ENCODE data around the gene C10orf67. TPM values are rescaled to one million over a fixed set of nuclear protein-coding genes. Genes with fewer than 3 reads are reported as not detected.

The C10orf67 gene
- total and polyA plus RNA-seq, 3 experiments from 2014 or later: 0.26 TPM; not detected in 2

- Mint-ChIP-seq H3K27me3 (peaks cover 55 to 64% of the 10 kb centered on the region in 2 donors), H3K4me1 (peaks cover 2 to 13% (median 12%) of the 10 kb centered on the region in 3 donors), H3K36me3 (no peaks in the 10 kb centered on the region), H3K4me3 (no peak overlapping the region), H3K9me3 (peaks cover 0 to 6% (median 0%) of the 10 kb centered on the region in 5 donors), H3K27ac (no peak overlapping the region)
- ChIA-PET POLR2A (no interaction called here), CTCF (no interaction called here)
- no peak for DNase-seq
- H3K9me3 ChIP-seq (ENCODE audit: low read length): no peaks in the 10 kb centered on the region
- peaks cover 22% of the 10 kb centered on the region for H3K27me3 ChIP-seq (ENCODE audit: insufficient read depth, low read length, poor library complexity, severe bottlenecking)
- no peaks in the 10 kb centered on the region for H3K36me3 ChIP-seq (ENCODE audit: insufficient read depth, low read length)
- H3K4me3 ChIP-seq (ENCODE audit: low read length): no peak overlapping the region
- no peaks in the 10 kb centered on the region for H3K4me1 ChIP-seq (ENCODE audit: insufficient read depth, low read length)
- no peak overlapping the region for H3K27ac ChIP-seq (ENCODE audit: low read depth, low read length)
Measured at GRCh38 chr10:23195846-23196600, 148.6 kb downstream of the C10orf67 start.

DNA sequence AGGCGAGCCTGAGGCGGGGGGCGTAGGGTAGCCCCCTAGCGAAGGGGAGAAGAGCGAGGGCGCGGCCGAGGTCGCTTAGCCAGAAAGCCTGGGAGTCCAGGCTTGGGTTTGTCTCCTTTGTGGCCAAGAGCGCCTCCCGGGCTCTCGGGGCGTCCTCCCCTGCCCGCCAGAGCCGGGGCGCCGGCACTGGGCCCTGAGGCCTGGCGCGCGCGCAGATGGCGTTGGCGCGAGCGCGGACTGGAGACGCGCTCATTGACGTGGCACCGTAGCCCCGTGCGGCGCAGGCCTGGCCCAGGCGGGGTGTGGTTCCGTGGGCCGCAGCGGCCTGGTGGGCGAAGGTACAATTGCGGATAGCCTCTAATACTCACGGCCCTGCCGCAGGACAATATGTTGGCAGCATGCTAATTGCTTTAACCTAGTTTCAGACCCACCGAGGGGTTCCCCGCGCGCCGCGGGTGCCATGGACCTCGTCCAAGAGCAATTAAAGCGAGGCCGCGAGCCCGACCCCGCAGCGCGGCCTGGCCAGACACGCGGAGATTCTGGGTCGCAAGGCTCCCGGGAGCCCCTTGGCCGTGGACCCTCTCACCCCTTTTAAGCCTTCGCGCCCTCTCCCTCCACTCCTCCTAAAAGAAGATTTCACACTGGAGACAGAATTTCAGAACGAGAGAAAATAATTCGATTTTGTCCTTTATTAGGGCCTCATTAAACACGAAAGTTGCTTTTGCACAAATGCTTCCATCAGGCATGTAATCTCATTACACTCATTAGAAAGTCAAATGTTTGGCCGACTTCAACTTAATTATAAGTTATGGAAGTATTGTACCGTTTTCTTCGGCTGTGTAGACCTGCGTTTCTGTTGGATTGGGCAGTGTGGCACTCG, 149.4 kb downstream of the C10orf67 start:
- CTCF ChIA-PET: no interaction called here
- H3K27me3 Mint-ChIP-seq: peaks cover 55 to 65% of the 10 kb centered on the region in 2 donors
- Histone ChIP-seq H3K4me1 (ENCODE audit: insufficient read depth, low read length) (no peaks in the 10 kb centered on the region), H3K4me3 (ENCODE audit: low read length) (no peak overlapping the region), H3K9me3 (ENCODE audit: low read length) (no peaks in the 10 kb centered on the region), H3K27me3 (ENCODE audit: insufficient read depth, low read length, poor library complexity, severe bottlenecking) (peaks cover 27% of the 10 kb centered on the region), H3K27ac (ENCODE audit: low read depth, low read length) (no peak overlapping the region), H3K36me3 (ENCODE audit: insufficient read depth, low read length) (no peaks in the 10 kb centered on the region)
- H3K27ac Mint-ChIP-seq: no peak overlapping the region
- POLR2A ChIA-PET: no interaction called here
- no peak overlapping the region for H3K4me3 Mint-ChIP-seq
- H3K9me3 Mint-ChIP-seq: peaks cover 0 to 3% (median 0%) of the 10 kb centered on the region in 5 donors
- no peaks in the 10 kb centered on the region for H3K36me3 Mint-ChIP-seq
- peaks cover 2 to 13% (median 11%) of the 10 kb centered on the region in 3 donors for H3K4me1 Mint-ChIP-seq
- DNase-seq: no peak

DNA sequence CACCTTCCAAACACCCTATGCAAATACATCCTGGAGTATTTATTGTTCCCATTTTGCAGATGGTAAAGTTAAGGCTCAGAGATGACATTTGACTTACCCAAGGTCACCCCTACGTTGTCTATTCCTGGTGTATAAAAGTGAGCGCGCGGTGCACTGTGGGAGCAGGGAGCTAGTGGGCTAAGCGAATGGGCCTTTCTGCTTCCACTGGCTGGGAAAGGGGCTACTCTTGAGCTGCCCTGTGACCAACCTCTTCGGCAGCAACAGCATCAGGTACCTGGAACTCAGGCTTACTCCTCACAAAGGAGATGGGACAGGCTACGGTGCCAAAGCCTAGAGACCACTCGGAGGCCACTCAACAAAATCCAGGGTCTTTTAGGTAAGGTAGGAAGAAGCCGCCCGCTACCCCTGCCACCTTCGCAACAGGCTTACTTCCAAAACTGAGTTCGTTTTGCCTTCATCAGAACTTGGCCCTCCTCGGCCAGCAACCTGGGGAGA, 150.1 kb downstream of the C10orf67 start:
- H3K27me3 ChIP-seq (ENCODE audit: insufficient read depth, low read length, poor library complexity, severe bottlenecking): peaks cover 23% of the 10 kb centered on the region
- H3K9me3 ChIP-seq (ENCODE audit: low read length): no peaks in the 10 kb centered on the region
- no peak for DNase-seq
- H3K4me3 ChIP-seq (ENCODE audit: low read length): no peak overlapping the region
- Mint-ChIP-seq H3K36me3 (no peaks in the 10 kb centered on the region), H3K9me3 (peaks cover 0 to 3% (median 0%) of the 10 kb centered on the region in 5 donors), H3K4me1 (peaks cover 2 to 9% (median 6%) of the 10 kb centered on the region in 3 donors), H3K4me3 (no peak overlapping the region), H3K27ac (no peak overlapping the region), H3K27me3 (peaks cover 49 to 61% of the 10 kb centered on the region in 2 donors)
- no peak overlapping the region for H3K27ac ChIP-seq (ENCODE audit: low read depth, low read length)
- ChIA-PET POLR2A (no interaction called here), CTCF (no interaction called here)
- no peaks in the 10 kb centered on the region for H3K36me3 ChIP-seq (ENCODE audit: insufficient read depth, low read length)
- no peaks in the 10 kb centered on the region for H3K4me1 ChIP-seq (ENCODE audit: insufficient read depth, low read length)

DNA sequence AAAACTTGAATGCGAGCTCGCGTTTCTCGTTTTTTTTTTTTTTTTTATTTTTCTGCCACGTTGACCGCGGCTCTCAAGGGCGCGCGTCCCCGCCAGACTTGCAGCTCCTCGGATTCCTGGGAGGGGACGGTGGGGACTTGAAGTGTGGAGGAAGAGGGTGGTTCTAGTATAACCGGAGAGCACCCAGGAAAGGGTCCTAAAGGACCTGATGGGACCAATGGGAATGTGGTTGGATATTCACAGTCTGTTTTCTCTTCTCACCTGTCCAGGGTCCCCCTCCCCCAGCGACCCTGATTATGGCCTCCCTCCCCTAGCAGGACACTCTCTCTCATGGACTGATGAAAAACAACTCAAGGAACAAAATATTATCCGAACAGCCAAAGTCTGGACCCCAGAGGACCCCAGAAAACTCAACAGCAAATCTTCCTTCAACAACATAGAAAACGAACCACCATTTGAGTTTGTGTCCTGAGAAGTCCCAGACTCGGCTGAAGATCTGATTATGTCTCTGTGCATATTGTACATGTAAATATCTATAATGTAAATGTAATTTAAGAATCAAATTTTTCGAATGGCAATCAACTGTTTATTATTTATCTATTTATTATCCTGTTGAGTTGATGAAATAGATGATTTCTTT, 151.0 kb downstream of the C10orf67 start:
- peaks cover 2 to 9% (median 6%) of the 10 kb centered on the region in 3 donors for H3K4me1 Mint-ChIP-seq
- peaks cover 0 to 2% (median 0%) of the 10 kb centered on the region in 5 donors for H3K9me3 Mint-ChIP-seq
- H3K27me3 ChIP-seq (ENCODE audit: insufficient read depth, low read length, poor library complexity, severe bottlenecking): peaks cover 23% of the 10 kb centered on the region
- H3K27ac Mint-ChIP-seq: peak overlapping the region in 2 of 8 donors; percentile 57 to 58
- H3K36me3 Mint-ChIP-seq: no peaks in the 10 kb centered on the region
- no peaks in the 10 kb centered on the region for H3K9me3 ChIP-seq (ENCODE audit: low read length)
- ChIA-PET POLR2A (no interaction called here), CTCF (no interaction called here)
- H3K27ac ChIP-seq (ENCODE audit: low read depth, low read length): no peak overlapping the region
- no peak overlapping the region for H3K4me3 ChIP-seq (ENCODE audit: low read length)
- H3K36me3 ChIP-seq (ENCODE audit: insufficient read depth, low read length): no peaks in the 10 kb centered on the region
- no peaks in the 10 kb centered on the region for H3K4me1 ChIP-seq (ENCODE audit: insufficient read depth, low read length)
- DNase-seq: no peak
- peaks cover 47 to 67% of the 10 kb centered on the region in 2 donors for H3K27me3 Mint-ChIP-seq
- peak overlapping the region in 1 of 7 donors; percentile 29 for H3K4me3 Mint-ChIP-seq

- no peak for DNase-seq
- peaks cover 43 to 67% of the 10 kb centered on the region in 2 donors for H3K27me3 Mint-ChIP-seq
- CTCF ChIA-PET: no interaction called here
Measured at GRCh38 chr10:23192712-23193434, 151.7 kb downstream of the C10orf67 start.

DNA sequence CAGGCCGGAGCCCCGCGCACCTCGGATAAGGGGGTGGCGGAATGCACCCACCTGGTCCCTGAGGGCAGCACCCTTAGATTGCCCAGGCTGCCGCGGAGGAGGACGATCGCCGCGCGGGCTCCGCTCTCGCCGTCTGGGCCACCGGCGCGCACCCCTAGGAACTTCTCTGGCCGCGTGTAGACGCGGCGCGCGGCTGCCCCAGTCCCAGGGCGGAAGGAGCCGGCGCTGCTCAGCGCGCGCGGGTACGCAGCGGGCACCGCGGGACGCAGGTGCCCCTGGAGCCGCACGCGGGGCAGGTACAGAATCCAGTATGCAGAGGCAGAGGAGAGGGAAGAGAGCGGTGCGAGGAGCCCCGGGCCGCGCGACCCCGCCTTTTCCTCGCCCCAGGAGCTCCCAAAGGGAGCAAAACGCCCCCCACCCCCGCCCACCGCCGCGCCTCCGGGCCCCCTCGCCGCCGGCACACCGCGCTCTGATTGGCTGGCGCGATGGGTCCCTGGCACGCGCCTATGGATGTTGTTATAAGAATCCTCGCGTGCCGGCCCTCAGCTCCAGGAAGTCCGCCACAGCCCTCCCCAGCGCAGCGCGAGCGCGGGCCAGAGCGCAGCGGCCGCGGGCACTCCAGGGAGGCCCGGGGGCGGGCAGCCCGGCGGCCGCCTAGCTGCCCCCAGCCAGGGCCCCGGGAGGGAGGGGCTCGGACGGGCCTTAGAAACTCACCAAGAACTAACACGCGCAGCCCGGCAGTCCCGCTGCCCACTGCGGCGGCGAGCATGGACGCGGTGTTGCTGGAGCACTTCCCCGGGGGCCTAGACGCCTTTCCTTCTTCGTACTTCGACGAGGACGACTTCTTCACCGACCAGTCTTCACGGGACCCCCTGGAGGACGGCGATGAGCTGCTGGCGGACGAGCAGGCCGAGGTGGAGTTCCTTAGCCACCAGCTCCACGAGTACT, 152.6 kb downstream of the C10orf67 start, which contains the start of gene PTF1A:
Gene PTF1A (plus strand): TSS at position 549 of the 948 bp plus-strand sequence. CDS start 219 bp downstream, at position 768.
- no peak within 1 kb of the TSS for H3K4me3 Mint-ChIP-seq
- DNase-seq: no peak
- ChIA-PET CTCF (no interaction called here), POLR2A (no interaction called here)
- Histone ChIP-seq H3K36me3 (ENCODE audit: insufficient read depth, low read length) (no peaks in the 10 kb centered on the region), H3K4me1 (ENCODE audit: insufficient read depth, low read length) (no peaks in the 10 kb centered on the region), H3K4me3 (ENCODE audit: low read length) (no peak within 1 kb of the TSS), H3K27me3 (ENCODE audit: insufficient read depth, low read length, poor library complexity, severe bottlenecking) (peaks cover 20% of the 10 kb centered on the region), H3K27ac (ENCODE audit: low read depth, low read length) (no peak within 1 kb of the TSS), H3K9me3 (ENCODE audit: low read length) (no peaks in the 10 kb centered on the region)
- H3K9me3 Mint-ChIP-seq: peaks cover 0 to 2% (median 0%) of the 10 kb centered on the region in 5 donors
- no peaks in the 10 kb centered on the region for H3K36me3 Mint-ChIP-seq
- no peak within 1 kb of the TSS for H3K27ac Mint-ChIP-seq
- H3K27me3 Mint-ChIP-seq: peaks cover 38 to 66% of the 10 kb centered on the region in 2 donors
- peaks cover 2 to 6% (median 4%) of the 10 kb centered on the region in 3 donors for H3K4me1 Mint-ChIP-seq

More at GRCh38 chr10:23192712-23193434, 151.7 kb downstream of the C10orf67 start:
- Histone ChIP-seq H3K4me3 (ENCODE audit: low read length) (no peak overlapping the region), H3K9me3 (ENCODE audit: low read length) (no peaks in the 10 kb centered on the region), H3K36me3 (ENCODE audit: insufficient read depth, low read length) (no peaks in the 10 kb centered on the region), H3K4me1 (ENCODE audit: insufficient read depth, low read length) (no peaks in the 10 kb centered on the region), H3K27ac (ENCODE audit: low read depth, low read length) (no peak overlapping the region), H3K27me3 (ENCODE audit: insufficient read depth, low read length, poor library complexity, severe bottlenecking) (peaks cover 23% of the 10 kb centered on the region)
- Mint-ChIP-seq H3K27ac (no peak overlapping the region), H3K4me1 (peaks cover 2 to 6% (median 4%) of the 10 kb centered on the region in 3 donors), H3K4me3 (no peak overlapping the region), H3K36me3 (no peaks in the 10 kb centered on the region), H3K9me3 (peaks cover 0 to 2% (median 0%) of the 10 kb centered on the region in 5 donors)
- POLR2A ChIA-PET: no interaction called here

Measured in CD8-positive, alpha-beta memory T cell (primary cell).